Ascending aorta (tissue), 2 donors: Measurements from ENCODE around the gene MAP3K14. TPM values are rescaled to one million over a fixed set of nuclear protein-coding genes. Genes with fewer than 3 reads are reported as not detected.

Source experiments
- DNase-seq, 2 donors: peaks; one replicate each; pipeline ENCODE4 v3.0.0-alpha.2; 2019; ENCODE audit warnings: low spot score in 2 of 2
- H3K27ac ChIP-seq, 2 donors: fragments of 200-600 bp; sonication (generic); one replicate each; pipeline ENCODE4 v1.5.1; 2016 to 2017; ENCODE audit warnings: mild to moderate bottlenecking in 1 of 2
- H3K27me3 ChIP-seq: fragments of 200-600 bp; sonication (generic); one replicate; pipeline ENCODE4 v1.5.1; 2017
- H3K36me3 ChIP-seq, 2 donors: fragments of 200-600 bp; sonication (generic); one replicate each; pipeline ENCODE4 v1.5.1; 2016
- H3K4me1 ChIP-seq, 2 donors: fragments of 200-600 bp; sonication (generic); one replicate each; pipeline ENCODE4 v1.5.1; 2016 to 2017; ENCODE audit warnings: mild to moderate bottlenecking in 1 of 2
- H3K4me3 ChIP-seq, 2 donors: fragments of 200-600 bp; sonication (generic); one replicate each; pipeline ENCODE4 v1.5.1; 2016 to 2017; ENCODE audit warnings: mild to moderate bottlenecking in 1 of 2
- H3K9me3 ChIP-seq, 2 donors: fragments of 200-600 bp; sonication (generic); one replicate each; pipeline ENCODE4 v1.5.1; 2016
- CTCF ChIP-seq, 3 experiments: fragments of 200-600 bp in 2 of 3; fragments of 450-650 bp in 1 of 3; sonication (generic) in 2 of 3; IDR thresholded peaks; one replicate each; pipeline ENCODE4 v1.5.1; 2016 to 2019; ENCODE audit warnings: antibody characterized with exemption in 3 of 3, mild to moderate bottlenecking in 1 of 3, moderate library complexity in 1 of 3
- intact Hi-C: fragments of 100-400 bp; cut with DNase I; formaldehyde crosslinking; loops from one replicate; pipeline ENCODE4 v1.15.1; 2023
- total RNA-seq: library from RNA; depleted of rRNA; stranded (reverse); fragments of >200 nt; gene quantifications from one replicate; pipeline ENCODE4 v1.1.0, GENCODE V29; 2016

The MAP3K14 gene
- total RNA-seq, 1 donor from 2014 or later, result 7.7 TPM

DNA sequence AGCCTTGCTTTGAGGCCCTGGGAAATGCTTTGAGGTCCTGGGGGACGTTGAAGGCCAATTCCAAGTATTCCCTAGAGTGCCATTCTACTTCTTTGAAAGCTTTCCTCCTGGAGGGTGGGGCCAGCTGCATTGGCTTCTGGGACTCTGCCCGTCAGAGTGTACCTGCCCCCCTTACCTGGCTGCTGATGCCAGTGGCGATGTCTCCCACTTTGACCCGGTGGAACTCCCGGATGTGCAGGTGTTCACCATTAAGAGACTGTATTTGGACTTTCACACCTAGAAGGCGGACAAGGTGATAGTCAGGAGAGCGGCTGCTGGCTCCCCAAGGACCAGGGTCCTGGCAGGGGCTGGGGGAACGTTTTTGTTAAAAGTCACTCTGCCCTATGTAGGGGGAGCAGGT, 51.8 kb downstream of the MAP3K14 start:
- peaks cover 43 to 52% of the 10 kb centered on the region in 2 donors for H3K36me3 ChIP-seq
- H3K27me3 ChIP-seq, result no peaks in the 10 kb centered on the region
- TF ChIP-seq CTCF (IDR thresholded peaks at IDR 0.05), result no peak
- no peak for DNase-seq
- H3K9me3 ChIP-seq, result no peaks in the 10 kb centered on the region
- H3K4me3 ChIP-seq, result no peak overlapping the region
- intact Hi-C loops, result no loop called here
- peaks cover 0 to 3% of the 10 kb centered on the region in 2 donors for H3K4me1 ChIP-seq
- no peak overlapping the region for H3K27ac ChIP-seq

- no peak for DNase-seq
- Histone ChIP-seq H3K9me3 (no peaks in the 10 kb centered on the region), H3K36me3 (peaks cover 37 to 46% of the 10 kb centered on the region in 2 donors), H3K4me3 (no peak overlapping the region), H3K4me1 (peaks cover 0 to 3% of the 10 kb centered on the region in 2 donors), H3K27me3 (no peaks in the 10 kb centered on the region), H3K27ac (no peak overlapping the region)
- TF ChIP-seq CTCF (IDR thresholded peaks at IDR 0.05), result no peak
- intact Hi-C loops, result no loop called here
These were observed 52.4 kb downstream of the MAP3K14 start for GRCh38 chr17:45264430-45264829.

- no peak for TF ChIP-seq CTCF (IDR thresholded peaks at IDR 0.05)
- peaks cover 27 to 37% of the 10 kb centered on the region in 2 donors for H3K36me3 ChIP-seq
- H3K4me3 ChIP-seq, result no peak overlapping the region
- no peaks in the 10 kb centered on the region for H3K9me3 ChIP-seq
- no peak overlapping the region for H3K27ac ChIP-seq
- H3K4me1 ChIP-seq, result peaks cover 0 to 3% of the 10 kb centered on the region in 2 donors
- H3K27me3 ChIP-seq, result no peaks in the 10 kb centered on the region
- intact Hi-C loops, result no loop called here
- DNase-seq, result no peak
These were observed 53.4 kb downstream of the MAP3K14 start for GRCh38 chr17:45263477-45263860.

DNA sequence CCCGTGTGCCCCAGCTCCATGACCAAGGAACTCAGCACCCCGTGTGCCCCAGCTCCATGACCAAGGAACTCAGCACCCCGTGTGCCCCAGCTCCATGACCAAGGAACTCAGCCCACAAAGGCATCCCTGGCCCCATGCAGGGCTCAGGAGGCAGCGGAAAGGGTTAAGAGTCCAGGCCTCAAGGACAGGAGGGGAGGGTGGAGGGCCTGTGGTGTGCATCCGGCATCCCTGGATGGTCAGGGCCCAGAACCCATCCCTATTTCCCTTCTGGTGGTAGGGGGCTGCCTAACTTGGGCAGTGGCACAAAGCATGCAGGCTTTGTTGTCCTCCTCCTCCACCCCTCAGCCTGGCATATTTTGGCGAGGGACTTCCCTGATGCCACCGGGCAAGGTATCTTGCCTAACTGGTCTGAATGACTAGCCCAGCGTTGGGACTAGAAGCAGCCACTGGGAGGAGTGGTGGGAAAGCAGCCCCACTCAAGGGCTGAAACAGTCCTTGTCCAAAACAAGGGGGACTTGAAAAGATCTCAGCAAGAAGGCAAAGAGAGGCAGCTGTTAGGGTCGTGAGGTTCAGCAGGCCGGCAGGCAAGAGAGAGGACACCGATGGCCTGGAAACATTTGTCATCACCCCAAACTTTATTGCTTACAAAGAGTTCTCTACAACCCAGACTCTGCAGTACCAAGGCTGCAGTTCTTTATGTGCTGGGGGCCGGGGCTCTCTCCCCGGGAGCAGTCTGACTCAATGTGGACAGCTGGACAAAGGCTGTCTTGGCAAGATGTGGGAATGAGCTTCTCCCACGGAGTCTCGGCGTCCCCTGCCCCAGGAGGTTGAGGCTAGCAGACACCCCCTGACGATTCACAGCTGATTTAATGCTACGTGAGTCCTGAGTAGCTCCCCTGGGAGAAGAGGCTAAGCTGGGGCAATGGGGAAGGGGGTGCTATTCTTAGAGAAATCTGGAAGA, 54.0 kb downstream of the MAP3K14 start:
- Histone ChIP-seq H3K36me3 (peaks cover 21 to 31% of the 10 kb centered on the region in 2 donors), H3K9me3 (no peaks in the 10 kb centered on the region), H3K4me1 (peaks cover 0 to 3% of the 10 kb centered on the region in 2 donors), H3K4me3 (peak overlapping the region; percentile 81 to 82), H3K27ac (no peak overlapping the region), H3K27me3 (no peaks in the 10 kb centered on the region)
- intact Hi-C loops, result no loop called here
- no peak for TF ChIP-seq CTCF (IDR thresholded peaks at IDR 0.05)
- DNase-seq, result no peak

GRCh38 chr17:45261577-45262515, 55.0 kb downstream of the MAP3K14 start, which contains the start of gene SPATA32:
TSS of gene SPATA32 (minus strand) at chr17:45262094. CDS start at chr17:45262016, 78 bp downstream.
- no peaks in the 10 kb centered on the region for H3K9me3 ChIP-seq
- DNase-seq, result no peak
- peaks cover 0 to 3% of the 10 kb centered on the region in 2 donors for H3K4me1 ChIP-seq
- intact Hi-C loops, result no loop called here
- no peak for TF ChIP-seq CTCF (IDR thresholded peaks at IDR 0.05)
- H3K27ac ChIP-seq, result no peak within 1 kb of the TSS
- H3K36me3 ChIP-seq, result peaks cover 14 to 21% of the 10 kb centered on the region in 2 donors
- peak within 1 kb of the TSS; percentile 81 to 82 for H3K4me3 ChIP-seq
- no peaks in the 10 kb centered on the region for H3K27me3 ChIP-seq
